ENCODE data around the gene UPF3A. TPM values are rescaled to one million over a fixed set of nuclear protein-coding genes. Genes with fewer than 3 reads are reported as not detected.
A peak's percentile ranks its signal among the peaks of the same experiment; 100 is the strongest.

The UPF3A gene
- total and polyA plus RNA-seq, 9 of the 15 experiments (the other 6 are each of a cell fraction or from before 2014, with no cell fraction given): 15.6 to 76.5 (median 40.9) TPM

GRCh38 chr13:114281351-114282040, at the start of gene UPF3A (continued):
- TF ChIP-seq, protein P1, sequence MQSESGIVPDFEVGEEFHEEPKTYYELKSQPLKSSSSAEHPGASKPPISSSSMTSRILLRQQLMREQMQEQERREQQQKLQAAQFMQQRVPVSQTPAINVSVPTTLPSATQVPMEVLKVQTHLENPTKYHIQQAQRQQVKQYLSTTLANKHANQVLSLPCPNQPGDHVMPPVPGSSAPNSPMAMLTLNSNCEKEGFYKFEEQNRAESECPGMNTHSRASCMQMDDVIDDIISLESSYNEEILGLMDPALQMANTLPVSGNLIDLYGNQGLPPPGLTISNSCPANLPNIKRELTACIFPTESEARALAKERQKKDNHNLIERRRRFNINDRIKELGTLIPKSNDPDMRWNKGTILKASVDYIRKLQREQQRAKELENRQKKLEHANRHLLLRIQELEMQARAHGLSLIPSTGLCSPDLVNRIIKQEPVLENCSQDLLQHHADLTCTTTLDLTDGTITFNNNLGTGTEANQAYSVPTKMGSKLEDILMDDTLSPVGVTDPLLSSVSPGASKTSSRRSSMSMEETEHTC (IDR thresholded peaks at IDR 0.05): peak; percentile 74; the same call in 1 of the 2 replicates
- TF ChIP-seq SREBF2 (CRISPR knock-in tag; IDR thresholded peaks at IDR 0.05) (no peak), ZNF280B (CRISPR knock-in tag; IDR thresholded peaks at IDR 0.05) (no peak), ZNF282 (CRISPR knock-in tag; IDR thresholded peaks at IDR 0.05) (0 out of 2 replicates have a peak, but pooled peaks have one; percentile 28), UBTF (IDR thresholded peaks at IDR 0.05; ENCODE audit: borderline replicate concordance in 1 of 2, low read depth in 2 of 2, low read length in 2 of 2) (peak; percentile 83 to 93; a peak in 3 of 4 replicates), RB1 (IDR thresholded peaks at IDR 0.05; ENCODE audit: low read depth) (peak; percentile 64; the same call in 1 of the 2 replicates)
- TF ChIP-seq, protein P2, sequence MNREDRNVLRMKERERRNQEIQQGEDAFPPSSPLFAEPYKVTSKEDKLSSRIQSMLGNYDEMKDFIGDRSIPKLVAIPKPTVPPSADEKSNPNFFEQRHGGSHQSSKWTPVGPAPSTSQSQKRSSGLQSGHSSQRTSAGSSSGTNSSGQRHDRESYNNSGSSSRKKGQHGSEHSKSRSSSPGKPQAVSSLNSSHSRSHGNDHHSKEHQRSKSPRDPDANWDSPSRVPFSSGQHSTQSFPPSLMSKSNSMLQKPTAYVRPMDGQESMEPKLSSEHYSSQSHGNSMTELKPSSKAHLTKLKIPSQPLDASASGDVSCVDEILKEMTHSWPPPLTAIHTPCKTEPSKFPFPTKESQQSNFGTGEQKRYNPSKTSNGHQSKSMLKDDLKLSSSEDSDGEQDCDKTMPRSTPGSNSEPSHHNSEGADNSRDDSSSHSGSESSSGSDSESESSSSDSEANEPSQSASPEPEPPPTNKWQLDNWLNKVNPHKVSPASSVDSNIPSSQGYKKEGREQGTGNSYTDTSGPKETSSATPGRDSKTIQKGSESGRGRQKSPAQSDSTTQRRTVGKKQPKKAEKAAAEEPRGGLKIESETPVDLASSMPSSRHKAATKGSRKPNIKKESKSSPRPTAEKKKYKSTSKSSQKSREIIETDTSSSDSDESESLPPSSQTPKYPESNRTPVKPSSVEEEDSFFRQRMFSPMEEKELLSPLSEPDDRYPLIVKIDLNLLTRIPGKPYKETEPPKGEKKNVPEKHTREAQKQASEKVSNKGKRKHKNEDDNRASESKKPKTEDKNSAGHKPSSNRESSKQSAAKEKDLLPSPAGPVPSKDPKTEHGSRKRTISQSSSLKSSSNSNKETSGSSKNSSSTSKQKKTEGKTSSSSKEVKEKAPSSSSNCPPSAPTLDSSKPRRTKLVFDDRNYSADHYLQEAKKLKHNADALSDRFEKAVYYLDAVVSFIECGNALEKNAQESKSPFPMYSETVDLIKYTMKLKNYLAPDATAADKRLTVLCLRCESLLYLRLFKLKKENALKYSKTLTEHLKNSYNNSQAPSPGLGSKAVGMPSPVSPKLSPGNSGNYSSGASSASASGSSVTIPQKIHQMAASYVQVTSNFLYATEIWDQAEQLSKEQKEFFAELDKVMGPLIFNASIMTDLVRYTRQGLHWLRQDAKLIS (CRISPR knock-in tag; IDR thresholded peaks at IDR 0.05): 0 out of 2 replicates have a peak, but pooled peaks have one; percentile 17
- TF ChIP-seq, protein P3, sequence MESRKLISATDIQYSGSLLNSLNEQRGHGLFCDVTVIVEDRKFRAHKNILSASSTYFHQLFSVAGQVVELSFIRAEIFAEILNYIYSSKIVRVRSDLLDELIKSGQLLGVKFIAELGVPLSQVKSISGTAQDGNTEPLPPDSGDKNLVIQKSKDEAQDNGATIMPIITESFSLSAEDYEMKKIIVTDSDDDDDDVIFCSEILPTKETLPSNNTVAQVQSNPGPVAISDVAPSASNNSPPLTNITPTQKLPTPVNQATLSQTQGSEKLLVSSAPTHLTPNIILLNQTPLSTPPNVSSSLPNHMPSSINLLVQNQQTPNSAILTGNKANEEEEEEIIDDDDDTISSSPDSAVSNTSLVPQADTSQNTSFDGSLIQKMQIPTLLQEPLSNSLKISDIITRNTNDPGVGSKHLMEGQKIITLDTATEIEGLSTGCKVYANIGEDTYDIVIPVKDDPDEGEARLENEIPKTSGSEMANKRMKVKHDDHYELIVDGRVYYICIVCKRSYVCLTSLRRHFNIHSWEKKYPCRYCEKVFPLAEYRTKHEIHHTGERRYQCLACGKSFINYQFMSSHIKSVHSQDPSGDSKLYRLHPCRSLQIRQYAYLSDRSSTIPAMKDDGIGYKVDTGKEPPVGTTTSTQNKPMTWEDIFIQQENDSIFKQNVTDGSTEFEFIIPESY (CRISPR knock-in tag; IDR thresholded peaks at IDR 0.05): peak; percentile 13; the same call in 1 of the 2 replicates

All from K562 (cell line).